ENCODE measurements around the gene MAN2A2.

- TF ChIP-seq JUN (IDR thresholded peaks at IDR 0.05; ENCODE audit: borderline replicate concordance, insufficient read depth, insufficient read length, low read depth), result no peak
- TF ChIP-seq CTCF (IDR thresholded peaks at IDR 0.05; ENCODE audit: extremely low read depth in 1 of 2, insufficient read depth in 1 of 2, low read depth in 1 of 2, low read length in 2 of 2), result no peak
Measured at GRCh38 chr15:90933301-90933700, 30.2 kb downstream of the MAN2A2 start.
